GF-D8 (cell line): ENCODE measurements around the gene FOXN4.

Experiments used
- DNase-seq: peaks from one replicate; lab custom pipeline; 2025; lab: John Stamatoyannopoulos, UW

FOXN4 gene

DNA sequence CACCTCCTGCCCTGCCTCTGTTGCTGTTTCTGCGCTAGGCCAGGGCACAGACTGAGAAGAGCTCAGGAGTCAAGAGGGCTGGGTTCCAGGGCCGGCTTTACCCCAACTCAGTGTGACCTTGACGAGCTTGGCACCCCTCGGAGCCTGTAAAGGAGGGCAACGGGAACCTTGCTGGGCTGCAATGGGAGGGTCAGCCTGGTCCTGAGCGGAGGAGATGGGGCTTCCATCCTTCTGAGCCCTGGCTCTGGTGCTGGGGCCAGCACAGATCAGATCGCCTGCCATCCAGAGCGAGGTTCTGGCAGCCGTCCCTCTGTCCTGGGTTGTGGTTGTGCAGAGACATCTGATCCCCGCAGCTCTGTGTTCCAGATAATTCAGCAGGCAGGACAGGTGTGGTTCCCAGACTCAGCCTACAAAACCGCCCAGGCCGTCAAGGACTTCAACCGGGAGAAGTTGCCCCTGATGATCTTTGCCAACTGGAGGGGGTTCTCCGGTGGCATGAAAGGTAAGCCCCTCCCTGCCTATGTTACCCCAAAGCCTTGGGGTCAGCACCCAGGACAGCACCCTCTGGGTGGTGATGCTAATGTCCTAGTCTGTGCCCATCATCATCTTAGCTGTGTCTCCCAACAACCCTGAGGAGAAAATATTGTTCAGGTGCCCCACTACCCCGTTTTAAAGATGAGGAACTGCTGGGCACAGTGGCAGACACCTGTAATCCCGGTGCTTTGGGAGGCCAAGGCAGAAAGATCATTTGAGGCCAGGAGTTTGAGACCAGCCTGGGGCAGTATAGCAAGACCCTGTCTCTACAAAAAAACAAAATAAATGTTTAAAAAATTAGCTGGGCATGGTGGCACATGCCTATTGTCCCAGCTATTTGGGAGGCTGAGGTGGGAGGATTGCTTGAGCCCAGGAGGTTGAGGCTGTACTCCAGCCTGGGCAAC lies 50.2 kb downstream of the FOXN4 start:
- no peak for DNase-seq

DNA sequence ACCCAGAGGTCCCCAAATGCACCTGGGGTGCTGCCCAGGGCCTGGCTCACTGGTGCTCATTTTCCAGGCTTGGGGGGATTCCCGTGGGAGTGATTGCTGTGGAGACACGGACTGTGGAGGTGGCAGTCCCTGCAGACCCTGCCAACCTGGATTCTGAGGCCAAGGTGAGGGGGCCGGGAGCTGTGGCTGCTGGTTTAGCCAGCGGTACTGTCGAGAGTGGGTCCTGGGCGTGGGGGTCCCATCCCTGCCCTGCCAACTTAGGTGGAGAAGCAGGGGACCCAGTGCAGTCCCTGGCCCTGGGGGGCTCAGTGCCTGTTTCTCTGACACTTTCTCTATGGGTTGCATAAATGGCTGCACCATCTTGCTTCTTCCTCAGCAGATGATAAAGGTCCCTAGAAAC lies 50.9 kb downstream of the FOXN4 start:
- DNase-seq, result no peak

DNA sequence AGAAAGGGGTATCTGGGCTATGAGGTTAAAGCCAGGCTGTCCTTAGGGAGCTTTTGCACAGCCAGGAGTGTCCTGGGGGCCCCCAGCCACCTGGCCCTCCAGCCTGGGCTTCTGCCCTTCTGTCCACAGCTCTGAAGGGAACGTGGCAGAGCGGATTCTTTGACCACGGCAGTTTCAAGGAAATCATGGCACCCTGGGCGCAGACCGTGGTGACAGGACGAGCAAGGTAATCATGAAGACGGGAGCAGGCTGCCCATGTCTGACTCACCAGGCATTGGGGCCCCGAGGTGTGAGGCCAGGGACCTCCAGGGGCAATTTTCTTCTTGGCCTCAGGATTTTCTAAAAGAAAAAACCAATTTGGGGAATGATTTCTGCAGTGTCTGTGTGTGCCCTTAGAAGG lies 53.1 kb downstream of the FOXN4 start:
- DNase-seq, result no peak

DNA sequence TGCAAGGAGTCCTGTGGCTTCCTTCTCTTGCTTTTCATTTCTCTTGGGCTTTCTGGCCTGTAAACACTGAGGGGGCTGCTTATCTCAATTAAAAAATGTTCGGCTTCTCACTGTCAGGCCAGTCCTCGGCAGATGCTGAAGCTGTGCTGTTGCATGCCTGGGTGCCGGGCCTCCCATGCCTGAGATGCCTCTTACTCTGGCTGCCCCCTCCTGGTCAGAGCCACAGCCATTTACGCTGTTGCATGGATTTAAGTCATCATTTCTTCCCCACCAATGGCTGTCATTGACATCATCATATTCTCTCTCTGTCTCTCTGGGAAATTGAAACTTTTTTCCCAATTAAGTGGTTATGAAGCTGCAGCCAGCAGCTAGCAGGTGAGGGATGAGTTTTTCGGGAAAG lies 53.7 kb downstream of the FOXN4 start:
- DNase-seq, result no peak

DNA sequence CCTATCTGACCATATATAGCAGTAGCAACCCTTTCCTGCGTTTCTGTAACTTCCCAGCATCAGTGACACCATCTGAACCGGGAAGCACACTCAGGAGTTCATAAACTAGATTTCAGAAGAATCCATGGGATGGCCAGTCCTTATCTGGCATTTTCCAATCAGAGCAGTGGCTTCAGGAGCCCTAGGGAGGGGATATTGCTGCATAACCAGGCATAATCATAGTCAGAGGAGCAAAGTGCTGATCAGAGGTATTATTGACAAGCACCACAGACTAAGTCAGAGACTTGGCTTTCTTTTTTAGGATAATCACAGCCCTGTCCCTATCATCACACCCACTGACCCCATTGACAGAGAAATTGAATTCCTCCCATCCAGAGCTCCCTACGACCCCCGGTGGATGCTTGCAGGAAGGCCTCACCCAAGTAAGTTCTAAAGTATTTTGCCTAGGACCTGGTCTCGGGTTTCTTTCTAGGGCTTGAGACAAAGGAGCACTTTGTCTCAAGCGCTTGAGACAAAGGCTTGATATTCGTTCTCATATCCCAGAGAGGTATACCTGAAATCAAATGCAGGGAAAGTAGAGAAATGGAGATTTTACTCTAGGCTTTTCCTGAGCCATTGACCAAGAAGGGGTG lies 55.1 kb downstream of the FOXN4 start:
- DNase-seq, result no peak

DNA sequence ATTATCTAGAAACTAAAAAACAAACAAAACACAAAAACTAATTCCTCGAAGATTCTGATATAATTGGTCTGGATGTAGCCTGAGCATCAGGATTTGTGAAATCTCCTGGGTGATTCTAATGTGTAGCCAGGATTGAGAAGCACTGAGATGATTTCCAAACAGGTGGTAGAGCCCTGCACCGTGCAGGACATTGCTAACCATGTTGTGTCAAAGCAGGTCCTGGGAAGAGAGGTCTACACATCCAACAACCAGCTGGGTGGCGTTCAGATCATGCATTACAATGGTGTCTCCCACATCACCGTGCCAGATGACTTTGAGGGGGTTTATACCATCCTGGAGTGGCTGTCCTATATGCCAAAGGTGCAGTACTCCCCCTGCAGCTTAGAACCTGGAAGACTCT lies 56.3 kb downstream of the FOXN4 start:
- DNase-seq, result no peak

DNA sequence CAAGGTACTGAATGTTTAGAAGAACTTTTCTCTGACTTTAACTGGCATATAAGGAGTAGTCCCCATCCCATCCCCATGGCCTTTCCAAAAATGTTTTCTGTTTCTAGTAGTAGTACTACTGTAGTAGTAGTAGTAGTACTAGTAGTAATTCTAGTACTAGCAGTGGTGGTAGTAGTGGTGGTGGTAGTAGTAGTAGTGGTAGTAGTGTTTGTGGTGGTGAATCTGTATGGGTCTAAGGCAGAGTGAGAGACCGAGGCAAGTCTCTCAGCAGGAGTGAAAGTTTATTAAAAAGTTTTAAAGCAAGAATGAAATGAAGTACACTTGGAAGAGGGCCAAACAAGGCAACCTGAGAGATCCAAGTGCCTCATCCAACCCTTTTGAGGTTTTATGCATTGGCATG lies 58.6 kb downstream of the FOXN4 start:
- DNase-seq, result no peak

DNA sequence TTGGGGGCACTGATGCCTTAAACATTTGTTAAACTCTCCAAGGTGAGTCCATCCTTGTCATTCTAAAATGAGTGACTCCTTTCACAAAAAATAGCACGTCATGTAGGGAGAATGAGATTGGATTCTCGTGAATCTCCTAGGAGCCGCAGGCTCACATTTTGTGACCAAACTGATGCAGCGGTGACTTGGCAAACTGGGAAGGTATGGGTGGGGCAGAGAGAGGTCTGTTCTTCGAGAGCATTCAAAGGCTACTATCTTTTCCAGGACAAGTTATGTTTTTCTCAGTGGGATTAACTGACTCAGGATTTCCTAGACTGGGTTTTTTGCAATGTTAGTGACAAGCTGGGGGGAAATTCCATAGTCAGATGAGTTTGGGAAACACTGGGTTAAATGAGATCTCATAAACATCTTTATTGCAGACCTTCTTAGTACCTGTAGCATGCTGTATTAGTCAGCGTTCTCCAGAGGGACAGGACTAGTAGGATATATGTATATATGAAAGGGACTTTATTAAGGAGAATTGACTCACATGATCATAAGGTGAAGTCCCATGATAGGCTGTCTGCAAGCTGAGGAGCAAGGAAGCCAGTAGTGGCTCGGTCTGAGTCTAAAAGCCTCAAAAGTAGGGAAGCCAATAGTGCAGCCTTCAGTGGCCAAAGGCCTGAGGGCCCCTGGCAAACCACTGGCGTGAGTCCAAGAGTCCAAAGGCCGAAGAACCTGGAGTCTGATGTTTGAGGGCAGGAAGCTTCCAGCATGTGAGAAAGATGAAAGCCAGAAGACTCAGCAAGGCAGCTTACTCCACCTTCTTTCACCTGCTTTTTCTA lies 61.0 kb downstream of the FOXN4 start:
- DNase-seq, result no peak

GRCh38 chr12:109246221-109246620 lies 62.9 kb downstream of the FOXN4 start:
- no peak for DNase-seq

GRCh38 chr12:109244073-109244472 lies 65.0 kb downstream of the FOXN4 start:
- DNase-seq, result no peak

GRCh38 chr12:109241936-109242335 lies 67.1 kb downstream of the FOXN4 start:
- DNase-seq, result no peak

GRCh38 chr12:109240365-109240764 lies 68.7 kb downstream of the FOXN4 start:
- no peak for DNase-seq

DNA sequence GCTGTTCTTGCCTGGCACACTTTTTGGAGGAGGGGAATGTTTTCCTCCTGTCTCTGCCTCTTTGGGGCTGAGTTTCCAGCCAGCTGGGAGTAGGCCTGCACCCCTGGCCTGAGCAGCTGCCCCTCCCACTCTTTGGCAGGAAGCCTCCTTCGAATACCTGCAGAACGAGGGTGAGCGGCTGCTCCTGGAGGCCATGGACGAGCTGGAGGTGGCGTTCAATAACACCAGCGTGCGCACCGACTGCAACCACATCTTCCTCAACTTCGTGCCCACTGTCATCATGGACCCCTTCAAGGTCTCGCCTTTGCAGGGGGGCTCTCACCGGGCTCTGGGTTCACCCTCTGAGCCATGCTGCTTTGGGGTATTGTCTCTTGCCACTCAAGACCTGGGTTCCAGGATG lies 69.4 kb downstream of the FOXN4 start:
- no peak for DNase-seq

GRCh38 chr12:109239179-109239578 lies 69.9 kb downstream of the FOXN4 start:
- no peak for DNase-seq

- DNase-seq, result no peak
Measured at GRCh38 chr12:109236257-109236656, 72.8 kb downstream of the FOXN4 start.

GRCh38 chr12:109234012-109234411 lies 75.1 kb downstream of the FOXN4 start:
- DNase-seq, result no peak

DNA sequence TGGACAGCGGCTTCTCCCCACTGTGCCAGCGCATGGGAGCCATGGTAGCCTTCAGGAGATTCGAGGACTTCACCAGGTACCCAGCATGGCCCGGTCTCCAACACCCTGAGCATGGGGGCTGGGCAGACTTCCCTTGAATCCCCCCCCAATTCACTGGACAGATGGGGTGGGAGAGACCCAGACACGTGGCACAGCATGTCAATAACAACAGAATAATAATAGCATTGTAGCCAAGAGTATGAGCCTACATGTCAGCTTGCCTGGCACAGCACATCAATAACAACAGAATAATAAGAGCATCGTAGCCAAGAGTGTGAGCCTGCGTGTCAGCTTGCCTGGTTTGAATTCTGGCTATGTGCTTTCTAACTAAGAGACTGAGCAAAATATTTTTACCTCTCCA lies 76.4 kb downstream of the FOXN4 start:
- no peak for DNase-seq

GRCh38 chr12:109230193-109230592 lies 78.9 kb downstream of the FOXN4 start:
- no peak for DNase-seq

DNA sequence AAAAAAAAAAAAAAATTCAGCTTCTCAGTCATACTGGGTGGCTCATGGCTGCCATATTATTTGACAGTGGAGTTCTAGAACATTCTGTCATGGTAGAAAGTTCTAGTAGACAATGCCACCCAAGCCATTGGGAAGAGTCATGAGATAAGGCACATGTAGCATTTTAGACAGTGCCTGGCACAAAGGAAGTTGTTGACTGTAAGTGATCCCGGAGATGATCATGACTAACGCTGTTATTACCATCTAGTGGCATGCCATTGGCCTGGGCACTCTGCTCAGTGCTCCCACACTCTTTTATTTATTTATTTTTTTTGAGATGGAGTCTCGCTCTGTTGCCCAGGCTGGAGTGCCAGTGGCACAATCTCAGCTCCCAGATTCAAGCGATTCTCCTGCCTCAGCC lies 80.4 kb downstream of the FOXN4 start:
- no peak for DNase-seq
